ENCODE results near the gene SLC15A5.

Gene SLC15A5

GRCh38 chr12:16171348-16171747 is 106.1 kb downstream of the SLC15A5 start:
- no peak for DNase-seq

DNA sequence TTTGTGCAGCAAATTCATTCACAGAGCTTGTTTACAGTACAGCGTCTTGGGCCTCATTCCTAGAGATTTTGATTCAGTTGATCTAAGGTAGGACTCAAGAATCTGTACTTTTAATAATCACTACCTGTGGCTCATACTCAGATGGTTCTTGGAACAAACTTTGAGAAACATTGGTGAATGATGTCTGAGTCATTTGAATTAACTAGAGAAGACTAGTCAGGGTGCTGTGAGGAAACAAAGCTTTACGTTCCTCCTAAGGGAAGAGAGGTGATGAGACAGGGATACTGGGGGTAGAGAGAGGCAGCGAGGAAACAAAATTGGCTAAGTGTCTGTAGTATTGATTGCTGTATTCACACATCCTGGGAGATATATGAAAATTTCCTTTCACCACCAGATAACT is 109.4 kb downstream of the SLC15A5 start:
- DNase-seq, result no peak

GRCh38 chr12:16166563-16167470 is 110.7 kb downstream of the SLC15A5 start:
- no peak for DNase-seq

- DNase-seq, result no peak
Observed at GRCh38 chr12:16165506-16165905, 112.0 kb downstream of the SLC15A5 start.

DNA sequence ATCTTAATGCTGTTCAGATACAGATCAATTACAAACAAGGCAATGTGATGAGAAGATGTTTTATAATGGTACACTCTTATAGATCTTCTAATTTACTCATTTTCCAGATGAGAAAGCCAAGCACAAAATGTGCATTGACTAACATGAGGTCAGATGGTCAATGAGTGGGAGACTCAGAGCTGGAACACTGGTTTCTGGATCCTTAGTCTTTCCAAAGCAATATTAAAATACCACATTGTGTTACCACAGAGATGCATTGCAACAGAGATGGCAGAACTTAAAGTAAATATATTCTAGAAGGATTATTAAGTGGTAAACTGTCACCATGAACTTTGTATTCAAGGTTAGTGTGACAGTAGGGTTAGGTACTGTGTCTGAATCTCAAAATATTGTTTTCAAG is 113.6 kb downstream of the SLC15A5 start:
- DNase-seq, result no peak

DNA sequence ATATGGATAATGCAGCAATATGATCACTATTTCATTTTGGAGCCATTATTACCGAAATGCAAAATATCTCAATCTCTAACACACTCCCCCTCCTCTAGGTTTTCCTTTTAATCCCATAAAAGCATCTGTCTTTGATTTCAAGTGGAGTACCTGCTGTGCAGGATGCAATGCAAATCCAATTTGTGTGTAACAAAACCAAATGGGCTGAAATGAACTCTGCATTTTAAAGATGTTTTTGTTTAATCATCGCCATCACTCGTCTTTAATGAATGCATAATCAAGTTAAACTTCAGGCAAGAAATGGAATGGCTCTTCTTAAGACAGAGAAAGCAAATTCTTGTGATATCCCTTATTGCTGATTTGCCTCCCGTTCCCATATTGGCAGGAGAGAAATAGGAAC is 114.3 kb downstream of the SLC15A5 start:
- DNase-seq, result no peak

DNA sequence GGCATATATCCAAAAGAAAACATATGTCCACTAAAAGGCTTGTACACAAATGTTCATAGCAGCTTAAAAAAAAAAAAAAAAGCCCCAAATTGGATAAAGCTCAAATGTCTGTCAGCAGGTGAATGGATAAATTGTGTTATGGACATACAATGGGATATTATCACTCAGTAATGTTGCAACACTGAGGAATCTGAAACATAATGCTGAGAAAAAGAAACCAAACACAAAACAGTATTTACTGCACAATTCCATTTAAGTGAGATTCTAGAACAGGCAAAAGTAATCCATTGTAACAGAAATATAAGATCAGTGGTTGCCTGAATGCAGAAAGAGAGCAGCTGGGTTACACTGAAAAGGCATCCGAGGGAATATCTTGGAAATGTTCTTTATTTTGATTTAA is 117.9 kb downstream of the SLC15A5 start:
- no peak for DNase-seq

DNA sequence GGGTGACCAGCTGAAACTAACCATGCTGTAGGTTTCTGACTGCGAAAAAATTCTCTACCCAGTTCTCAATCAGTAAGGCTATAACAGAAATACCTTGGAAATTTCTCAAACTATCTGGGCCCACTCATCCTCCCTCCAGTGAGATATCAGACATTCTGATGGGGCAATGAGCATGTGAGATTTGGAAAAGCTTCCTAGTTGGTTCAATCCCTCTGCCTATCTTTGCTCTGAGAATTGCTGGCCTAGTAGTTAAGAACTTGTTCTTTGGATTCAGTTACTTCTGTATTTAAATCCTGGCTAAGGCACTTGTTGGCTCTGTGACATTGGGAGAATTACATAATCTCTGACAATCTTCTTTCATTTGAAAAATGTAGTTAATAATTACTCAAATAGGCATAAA is 119.4 kb downstream of the SLC15A5 start:
- DNase-seq, result no peak

DNA sequence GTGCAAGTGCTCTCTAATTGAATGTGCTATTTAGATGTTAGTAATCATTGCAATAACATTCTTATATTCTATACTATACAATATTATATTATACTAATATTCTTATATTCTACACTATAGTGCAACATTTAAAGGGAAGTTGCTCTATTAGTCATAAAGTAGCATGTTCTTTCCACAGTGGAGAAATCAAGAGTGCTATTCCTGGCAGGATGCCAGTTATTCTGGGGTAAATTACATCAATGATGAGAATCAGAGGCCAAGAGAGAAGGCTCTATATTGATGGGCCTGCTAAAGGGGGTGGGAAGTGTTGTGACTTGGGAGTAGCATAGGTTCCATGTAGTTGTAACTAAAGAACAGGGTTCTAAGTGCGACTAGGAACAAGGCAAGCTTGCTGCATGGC is 121.5 kb downstream of the SLC15A5 start:
- no peak for DNase-seq

- no peak for DNase-seq
Observed at GRCh38 chr12:16154990-16155389, 122.5 kb downstream of the SLC15A5 start.

GRCh38 chr12:16152885-16153673 is 124.4 kb downstream of the SLC15A5 start:
- DNase-seq, result no peak

DNA sequence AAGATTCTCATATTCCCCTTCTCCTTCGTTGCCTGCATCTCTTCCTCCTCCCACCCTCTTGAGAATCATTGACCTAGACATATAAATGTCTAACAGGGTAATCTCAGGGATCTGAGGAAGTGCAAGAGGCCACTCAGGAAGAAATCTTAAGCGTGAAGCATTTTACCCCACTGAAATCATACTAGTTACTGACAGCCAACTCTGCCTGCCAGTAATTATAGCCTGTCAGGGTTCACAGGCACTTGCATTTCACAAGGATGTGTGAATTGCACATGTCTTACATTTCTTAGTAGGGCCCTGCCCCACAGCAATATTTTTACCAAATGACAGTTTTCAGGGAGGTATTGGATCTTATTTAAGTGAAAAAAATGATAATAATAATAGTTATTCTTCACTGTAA is 127.2 kb downstream of the SLC15A5 start:
- no peak for DNase-seq

GRCh38 chr12:16148938-16149337 is 128.5 kb downstream of the SLC15A5 start:
- DNase-seq, result no peak

Data from CD4-positive, alpha-beta T cell treated with Interleukin-15 for 1 hour (primary cell).